CD14-positive monocyte (primary cell): ENCODE data around the gene GULP1. TPM values are rescaled to one million over a fixed set of nuclear protein-coding genes. Genes with fewer than 3 reads are reported as not detected.

Experiments used
- DNase-seq, 3 donors: peaks; one replicate each; pipeline ENCODE4 v3.0.0-alpha.2; 2011 to 2022
- H2AFZ ChIP-seq: 2 replicates; pipeline ENCODE4 v1.6.0; 2012; ENCODE audit warnings: mild to moderate bottlenecking, low read depth, low read length, inconsistent platforms; ENCODE audit not compliant: insufficient read depth, poor library complexity, severe bottlenecking
- H3K27ac ChIP-seq, 2 donors: 1 replicate in 1 of 2; 2 replicates in 1 of 2; pipeline ENCODE4 v1.5.1; 2012 to 2013; ENCODE audit warnings: low read length in 2 of 2, control low read depth in 1 of 2, inconsistent platforms in 1 of 2, low read depth in 1 of 2, mild to moderate bottlenecking in 1 of 2
- H3K27me3 ChIP-seq, 2 donors: one replicate each; pipeline versions ENCODE4 v1.6.0 to v1.6.1; 2011 to 2013; ENCODE audit warnings: low read length in 2 of 2; ENCODE audit not compliant: control insufficient read depth in 2 of 2, insufficient read depth in 2 of 2
- H3K36me3 ChIP-seq, 2 donors: replicated peaks in 1 of 2; 1 replicate in 1 of 2; 2 replicates in 1 of 2; pipeline versions ENCODE4 v1.5.1 to v1.6.1; 2012 to 2013; ENCODE audit warnings: low read length in 2 of 2, control low read depth in 1 of 2, inconsistent platforms in 1 of 2, mild to moderate bottlenecking in 1 of 2; ENCODE audit not compliant: insufficient read depth in 2 of 2, control insufficient read depth in 1 of 2
- H3K4me1 ChIP-seq, 2 donors: 1 replicate in 1 of 2; 2 replicates in 1 of 2; pipeline versions ENCODE4 v1.5.1 to v1.6.1; 2012 to 2013; ENCODE audit warnings: low read length in 2 of 2, control low read depth in 1 of 2, inconsistent platforms in 1 of 2, mild to moderate bottlenecking in 1 of 2, moderate library complexity in 1 of 2; ENCODE audit not compliant: insufficient read depth in 2 of 2, control insufficient read depth in 1 of 2
- H3K4me2 ChIP-seq: replicated peaks from 2 replicates; pipeline ENCODE3; 2012; ENCODE audit warnings: low read length, moderate library complexity, mild to moderate bottlenecking; ENCODE audit not compliant: poor library complexity, severe bottlenecking; ENCODE audit errors: extremely low read depth
- H3K4me3 ChIP-seq, 3 experiments: fragments of 200-600 bp in 1 of 3; sonication (generic) in 1 of 3; replicated peaks in 1 of 3; 1 replicate in 2 of 3; 2 replicates in 1 of 3; pipeline ENCODE4 v1.5.1; 2011 to 2013; ENCODE audit warnings: low read length in 3 of 3, mild to moderate bottlenecking in 3 of 3, control low read depth in 2 of 3, low read depth in 2 of 3, inconsistent platforms in 1 of 3, moderate library complexity in 1 of 3
- H3K79me2 ChIP-seq: 2 replicates; pipeline ENCODE4 v1.6.0; 2012; ENCODE audit warnings: mild to moderate bottlenecking, control low read depth, inconsistent platforms, low read length, moderate library complexity; ENCODE audit not compliant: insufficient read depth
- H3K9ac ChIP-seq: 2 replicates; pipeline ENCODE4 v1.6.0; 2017; ENCODE audit warnings: low read length, mild to moderate bottlenecking; ENCODE audit not compliant: insufficient read depth, poor library complexity, severe bottlenecking
- H3K9me3 ChIP-seq, 2 donors: replicated peaks in 1 of 2; 1 replicate in 1 of 2; 2 replicates in 1 of 2; pipeline versions ENCODE4 v1.5.1 to v1.6.1; 2012 to 2013; ENCODE audit warnings: low read length in 2 of 2, control low read depth in 1 of 2; ENCODE audit not compliant: control insufficient read depth in 1 of 2, insufficient read depth in 1 of 2
- H4K20me1 ChIP-seq: 2 replicates; pipeline ENCODE4 v1.6.0; 2012; ENCODE audit warnings: mild to moderate bottlenecking, low read length, control low read depth, moderate library complexity; ENCODE audit not compliant: insufficient read depth
- H3K27ac Mint-ChIP-seq, 7 donors: one replicate each; pipeline ENCODE4 v1.8.0; 2020; ENCODE audit warnings: mild to moderate bottlenecking in 7 of 7, mixed read lengths in 7 of 7, moderate library complexity in 6 of 7, inconsistent platforms in 2 of 7
- H3K27me3 Mint-ChIP-seq, 3 donors: one replicate each; pipeline ENCODE4 v1.8.0; 2021 to 2022; ENCODE audit warnings: low read depth in 3 of 3, mild to moderate bottlenecking in 3 of 3, mixed read lengths in 3 of 3, moderate library complexity in 3 of 3, inconsistent platforms in 1 of 3
- H3K36me3 Mint-ChIP-seq, 2 donors: one replicate each; pipeline ENCODE4 v1.8.0; 2020; ENCODE audit warnings: mixed read lengths in 2 of 2, inconsistent platforms in 1 of 2, mild to moderate bottlenecking in 1 of 2
- H3K4me1 Mint-ChIP-seq: one replicate; pipeline ENCODE4 v1.8.0; 2020; ENCODE audit warnings: mild to moderate bottlenecking, mixed read lengths
- H3K4me3 Mint-ChIP-seq, 2 donors: one replicate each; pipeline ENCODE4 v1.8.0; 2020; ENCODE audit warnings: mild to moderate bottlenecking in 2 of 2, mixed read lengths in 2 of 2, moderate library complexity in 1 of 2
- H3K9me3 Mint-ChIP-seq, 7 donors: one replicate each; pipeline ENCODE4 v1.8.0; 2020 to 2022; ENCODE audit warnings: mixed read lengths in 7 of 7, mild to moderate bottlenecking in 6 of 7, moderate library complexity in 6 of 7, inconsistent platforms in 2 of 7
- CTCF ChIP-seq: fragments of 200-600 bp; IDR thresholded peaks from one replicate; pipeline ENCODE4 v1.8.0; 2022; ENCODE audit warnings: antibody characterized with exemption, mild to moderate bottlenecking
- WGBS: methylation state at CpG from one replicate; pipeline ENCODE4 v1.1.5; 2013; ENCODE audit warnings: missing lambda C conversion rate; ENCODE audit not compliant: insufficient coverage; 5-methylcytosine and 5-hydroxymethylcytosine counted together
- intact Hi-C, 2 donors: fragments of 100-400 bp; cut with micrococcal nuclease; formaldehyde crosslinking; loops; one replicate each; pipeline versions ENCODE4 v1.15.0 to v1.15.1; 2023
- polyA plus RNA-seq, 3 donors: library from polyadenylated mRNA; depleted of rRNA in 1 of 3; unstranded in 2 of 3; stranded (reverse) in 1 of 3; fragments of 300-500 nt in 2 of 3; fragments of >200 nt in 1 of 3; fragmentation: Illumina TruSeq in 2 of 3; gene quantifications; 1 replicate in 2 of 3; 2 replicates in 1 of 3; pipeline ENCODE4 v1.2.3, GENCODE V29; 2012 to 2021

Gene GULP1
- polyA plus RNA-seq, 3 donors = not detected

DNA sequence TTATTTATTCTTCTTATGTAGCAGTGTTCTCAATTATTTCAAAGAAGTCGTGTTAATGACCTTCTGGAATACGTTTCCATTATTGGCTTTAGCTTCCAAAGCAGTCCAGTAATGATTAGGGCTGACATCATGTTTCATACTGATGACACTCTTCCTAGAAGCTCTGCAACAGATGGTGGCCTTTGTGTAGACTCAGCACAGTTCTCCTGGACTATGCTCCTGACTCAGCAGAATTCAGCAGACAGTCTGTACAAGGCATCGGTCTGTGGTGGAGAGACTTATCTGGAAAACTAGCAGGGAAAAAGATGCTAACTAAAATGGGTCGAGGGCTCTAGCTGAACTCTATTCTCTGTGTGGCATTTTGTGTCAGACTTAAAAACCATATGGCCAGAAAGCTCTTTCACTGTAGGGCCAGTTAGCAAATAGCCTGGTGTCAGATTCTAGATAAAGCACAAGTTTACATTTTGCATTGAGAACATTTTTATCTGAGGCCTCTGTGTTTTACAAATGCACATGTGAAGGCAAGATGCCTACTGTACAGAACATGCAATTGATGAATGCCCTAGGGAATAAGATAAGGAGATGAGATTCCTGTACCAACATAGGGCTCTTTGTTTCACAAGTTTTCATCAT lies 35.1 kb downstream of the GULP1 start:
- no peaks in the 10 kb centered on the region for H3K4me1 Mint-ChIP-seq
- intact Hi-C loops = no loop called here
- 79% methylated on average over 3 of the region's 4 CpGs for WGBS

DNA sequence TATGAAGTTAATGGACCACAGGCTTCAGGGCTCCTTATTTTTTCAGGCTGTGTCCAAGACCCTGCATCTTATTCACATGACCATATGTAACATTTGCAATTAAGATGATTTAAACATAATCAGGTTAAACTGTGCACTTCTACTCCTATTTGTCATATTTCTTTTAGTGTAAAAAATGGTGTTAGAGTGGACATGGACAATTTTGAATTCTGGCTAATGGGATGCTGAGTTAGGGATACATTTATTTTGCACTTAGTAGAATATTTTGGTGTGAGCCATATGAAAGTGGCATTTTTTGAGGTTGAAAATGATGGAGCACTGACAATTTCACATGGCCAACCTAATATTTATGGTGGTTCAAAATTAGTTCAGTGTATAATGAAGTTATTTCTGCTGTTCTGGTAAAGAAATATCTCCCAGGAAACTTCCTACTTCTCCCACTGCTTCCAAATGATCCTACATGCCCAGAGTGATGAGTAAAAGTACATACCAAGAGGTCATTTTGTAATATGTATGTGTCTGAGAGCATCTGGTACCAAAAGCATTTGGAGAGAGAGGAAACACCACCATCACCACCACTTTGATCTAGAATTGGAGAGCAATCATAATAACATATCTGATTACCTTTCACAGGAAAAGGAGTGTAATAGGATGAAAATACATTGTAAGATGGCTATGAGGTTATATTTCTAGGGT lies 36.0 kb downstream of the GULP1 start:
- H3K9me3 ChIP-seq = no peaks in the 10 kb centered on the region
- no peaks in the 10 kb centered on the region for H3K79me2 ChIP-seq
- DNase-seq = no peak
- H3K4me3 ChIP-seq = no peak overlapping the region
- no peak overlapping the region for H3K4me2 ChIP-seq
- Mint-ChIP-seq H3K27me3 (peaks cover 0 to 1% (median 0%) of the 10 kb centered on the region in 3 donors), H3K27ac (no peak overlapping the region), H3K4me1 (no peaks in the 10 kb centered on the region), H3K36me3 (no peaks in the 10 kb centered on the region), H3K9me3 (peaks cover 0 to 2% (median 0%) of the 10 kb centered on the region in 7 donors), H3K4me3 (no peak overlapping the region)
- H3K27me3 ChIP-seq = no peaks in the 10 kb centered on the region
- H3K9ac ChIP-seq = no peak overlapping the region
- H3K36me3 ChIP-seq = no peaks in the 10 kb centered on the region
- TF ChIP-seq CTCF = no peak
- no peaks in the 10 kb centered on the region for H4K20me1 ChIP-seq
- no peaks in the 10 kb centered on the region for H3K4me1 ChIP-seq
- H3K27ac ChIP-seq = no peak overlapping the region
- intact Hi-C loops = no loop called here
- H2AFZ ChIP-seq = no peak overlapping the region

More for the DNA sequence above, 35.1 kb downstream of the GULP1 start:
- DNase-seq = no peak
- no peaks in the 10 kb centered on the region for H3K4me1 ChIP-seq
- H3K27me3 ChIP-seq = no peaks in the 10 kb centered on the region
- H3K4me3 ChIP-seq = no peak overlapping the region
- H3K9me3 Mint-ChIP-seq = no peaks in the 10 kb centered on the region
- TF ChIP-seq CTCF = no peak
- H3K36me3 ChIP-seq = no peaks in the 10 kb centered on the region
- no peak overlapping the region for H3K27ac ChIP-seq
- no peaks in the 10 kb centered on the region for H3K79me2 ChIP-seq
- no peak overlapping the region for H3K9ac ChIP-seq
- no peak overlapping the region for H3K4me3 Mint-ChIP-seq
- no peaks in the 10 kb centered on the region for H3K9me3 ChIP-seq
- no peak overlapping the region for H3K4me2 ChIP-seq
- no peak overlapping the region for H3K27ac Mint-ChIP-seq
- no peak overlapping the region for H2AFZ ChIP-seq
- no peaks in the 10 kb centered on the region for H4K20me1 ChIP-seq
- peaks cover 0 to 1% (median 0%) of the 10 kb centered on the region in 3 donors for H3K27me3 Mint-ChIP-seq
- H3K36me3 Mint-ChIP-seq = no peaks in the 10 kb centered on the region
